Anterior cingulate cortex (tissue), 58 donors: ENCODE results near the gene C1orf210.
A peak's percentile ranks its signal among the peaks of the same experiment; 100 is the strongest.

Experiments used
- DNase-seq, 58 donors: peaks; one replicate each; lab custom pipeline; 2025; lab: John Stamatoyannopoulos, UW

The C1orf210 gene

GRCh38 chr1:43312663-43313515, 27.5 kb upstream of the C1orf210 start:
- DNase-seq, result no peak

GRCh38 chr1:43312212-43312623, 26.8 kb upstream of the C1orf210 start:
- DNase-seq, result no peak

GRCh38 chr1:43311521-43311920, 26.1 kb upstream of the C1orf210 start:
- no peak for DNase-seq

GRCh38 chr1:43309405-43310025, 24.1 kb upstream of the C1orf210 start:
- DNase-seq, result no peak

- DNase-seq, result no peak
Observed at GRCh38 chr1:43308635-43309404, 23.4 kb upstream of the C1orf210 start.

- no peak for DNase-seq
Observed at GRCh38 chr1:43307458-43308158, 22.2 kb upstream of the C1orf210 start.

GRCh38 chr1:43306688-43307457, 21.5 kb upstream of the C1orf210 start:
- DNase-seq, result no peak

GRCh38 chr1:43305926-43306687, 20.7 kb upstream of the C1orf210 start:
- no peak for DNase-seq

- DNase-seq, result no peak
Observed at GRCh38 chr1:43305461-43305860, 20.1 kb upstream of the C1orf210 start.

GRCh38 chr1:43304771-43305300, 19.5 kb upstream of the C1orf210 start:
- DNase-seq, result no peak

GRCh38 chr1:43304314-43304681, 18.9 kb upstream of the C1orf210 start:
- no peak for DNase-seq

GRCh38 chr1:43303471-43304313, 18.3 kb upstream of the C1orf210 start:
- no peak for DNase-seq

- no peak for DNase-seq
Observed at GRCh38 chr1:43302721-43303470, 17.5 kb upstream of the C1orf210 start.

- peak in 3 of 58 donors; percentile 25 to 28 (median 27) for DNase-seq
Observed at GRCh38 chr1:43302201-43302600, 16.8 kb upstream of the C1orf210 start.

- DNase-seq, result no peak
Observed at GRCh38 chr1:43300378-43301094, 15.2 kb upstream of the C1orf210 start, which contains the start of gene TIE1. Gene TIE1, plus strand, starts transcription at chr1:43300982. Its CDS starts 90 bp downstream, at chr1:43301072.

GRCh38 chr1:43299101-43299500, 13.7 kb upstream of the C1orf210 start:
- no peak for DNase-seq
